ENCODE measurements around the gene DLX3.

- no peak for TF ChIP-seq CTCF (IDR thresholded peaks at IDR 0.05; ENCODE audit: control extremely low read depth in 1 of 3, insufficient read depth in 1 of 3, low read depth in 1 of 3, low read length in 3 of 3)
- no peak for TF ChIP-seq MAX (IDR thresholded peaks at IDR 0.05)
- no peak for TF ChIP-seq RAD21 (IDR thresholded peaks at IDR 0.05 in 1 of 2, conservative IDR thresholded peaks at IDR 0.05 in 1 of 2; ENCODE audit: low read depth in 2 of 2, low read length in 2 of 2)
- no peak for TF ChIP-seq FOSL1 (IDR thresholded peaks at IDR 0.05; ENCODE audit: insufficient read depth, low read depth, low read length)
- no peak for TF ChIP-seq POLR2AphosphoS5 (IDR thresholded peaks at IDR 0.05; ENCODE audit: low read depth, low read length)
- no peak for TF ChIP-seq HDAC2 (IDR thresholded peaks at IDR 0.05; ENCODE audit: borderline replicate concordance in 1 of 2, low read depth in 2 of 2, low read length in 2 of 2)
- no peak for TF ChIP-seq TAF1 (IDR thresholded peaks at IDR 0.05; ENCODE audit: low read depth, low read length)
- TF ChIP-seq CTBP2 (IDR thresholded peaks at IDR 0.05; ENCODE audit: borderline replicate concordance, insufficient read depth, insufficient read length, low read length), result no peak
- no peak for TF ChIP-seq PHF8 (conservative IDR thresholded peaks at IDR 0.05; ENCODE audit: low read depth, low read length)
- no peak for TF ChIP-seq TCF12 (IDR thresholded peaks at IDR 0.05; ENCODE audit: low read depth, low read length)
- no peak for TF ChIP-seq BRCA1 (IDR thresholded peaks at IDR 0.05; ENCODE audit: low read depth, low read length)
- no peak for TF ChIP-seq SIN3A (conservative IDR thresholded peaks at IDR 0.05 in 1 of 2, IDR thresholded peaks at IDR 0.05 in 1 of 2; ENCODE audit: low read depth in 1 of 2, low read length in 2 of 2)
- TF ChIP-seq EZH2 (IDR thresholded peaks at IDR 0.05; ENCODE audit: low read depth, low read length, severe bottlenecking), result no peak
Observed at GRCh38 chr17:49941427-49941826, 53.6 kb downstream of the DLX3 start.
